ENCODE results near the gene SCMH1. TPM values are rescaled to one million over a fixed set of nuclear protein-coding genes. Genes with fewer than 3 reads are reported as not detected.
"Not testable (repeated sequence)": the region's sequence is repeated elsewhere in the genome, so short reads cannot be mapped to it uniquely, and the experiment has no call there.

SCMH1 gene
- total and polyA plus RNA-seq, 2 donors = 14.8 to 17.8 TPM

- WGBS = 94% methylated on average over 2 of the region's 2 CpGs
- H3K9me3 ChIP-seq (ENCODE audit: control insufficient read depth in 2 of 2, insufficient read depth in 1 of 2, low read length in 1 of 2); H3K4me1 ChIP-seq (ENCODE audit: control insufficient read depth in 2 of 2, insufficient read depth in 2 of 2, low read length in 2 of 2); DNase-seq (ENCODE audit: low read depth in 6 of 9, low spot score in 9 of 9); H3K4me3 ChIP-seq (ENCODE audit: low read length in 2 of 2); H3K27me3 ChIP-seq (ENCODE audit: control insufficient read depth in 2 of 2, insufficient read depth in 1 of 2, low read length in 1 of 2); H3K36me3 ChIP-seq (ENCODE audit: control insufficient read depth in 2 of 2, insufficient read depth in 2 of 2, low read length in 1 of 2); H3K27ac ChIP-seq (ENCODE audit: low read depth in 1 of 2, low read length in 1 of 2): not testable (repeated sequence)
Observed at GRCh38 chr1:41229219-41229618, 12.9 kb downstream of the SCMH1 start.

GRCh38 chr1:41226815-41227434 is 15.2 kb downstream of the SCMH1 start:
- DNase-seq (ENCODE audit: low read depth in 6 of 9, low spot score in 9 of 9) = no peak
- no peaks in the 10 kb centered on the region for H3K9me3 ChIP-seq (ENCODE audit: control insufficient read depth in 2 of 2, insufficient read depth in 1 of 2, low read length in 1 of 2)
- no peak overlapping the region for H3K27ac ChIP-seq (ENCODE audit: low read depth in 1 of 2, low read length in 1 of 2)
- WGBS = 85% methylated on average over 3 of the region's 3 CpGs
- H3K36me3 ChIP-seq (ENCODE audit: control insufficient read depth in 2 of 2, insufficient read depth in 2 of 2, low read length in 1 of 2) = peaks cover 0 to 3% of the 10 kb centered on the region in 2 donors
- no peaks in the 10 kb centered on the region for H3K4me1 ChIP-seq (ENCODE audit: control insufficient read depth in 2 of 2, insufficient read depth in 2 of 2, low read length in 2 of 2)
- no peak overlapping the region for H3K4me3 ChIP-seq (ENCODE audit: low read length in 2 of 2)
- no peaks in the 10 kb centered on the region for H3K27me3 ChIP-seq (ENCODE audit: control insufficient read depth in 2 of 2, insufficient read depth in 1 of 2, low read length in 1 of 2)

GRCh38 chr1:41225495-41225894 is 16.6 kb downstream of the SCMH1 start:
- Histone ChIP-seq H3K27me3 (ENCODE audit: control insufficient read depth in 2 of 2, insufficient read depth in 1 of 2, low read length in 1 of 2) (no peaks in the 10 kb centered on the region), H3K27ac (ENCODE audit: low read depth in 1 of 2, low read length in 1 of 2) (no peak overlapping the region), H3K9me3 (ENCODE audit: control insufficient read depth in 2 of 2, insufficient read depth in 1 of 2, low read length in 1 of 2) (no peaks in the 10 kb centered on the region), H3K4me3 (ENCODE audit: low read length in 2 of 2) (no peak overlapping the region), H3K36me3 (ENCODE audit: control insufficient read depth in 2 of 2, insufficient read depth in 2 of 2, low read length in 1 of 2) (peaks cover 0 to 3% of the 10 kb centered on the region in 2 donors), H3K4me1 (ENCODE audit: control insufficient read depth in 2 of 2, insufficient read depth in 2 of 2, low read length in 2 of 2) (no peaks in the 10 kb centered on the region)
- WGBS = 97% methylated on average over 3 of the region's 3 CpGs
- no peak for DNase-seq (ENCODE audit: low read depth in 6 of 9, low spot score in 9 of 9)

- Histone ChIP-seq H3K36me3 (ENCODE audit: control insufficient read depth in 2 of 2, insufficient read depth in 2 of 2, low read length in 1 of 2) (peaks cover 7 to 8% of the 10 kb centered on the region in 2 donors), H3K4me1 (ENCODE audit: control insufficient read depth in 2 of 2, insufficient read depth in 2 of 2, low read length in 2 of 2) (no peaks in the 10 kb centered on the region), H3K27ac (ENCODE audit: low read depth in 1 of 2, low read length in 1 of 2) (no peak overlapping the region), H3K4me3 (ENCODE audit: low read length in 2 of 2) (no peak overlapping the region), H3K27me3 (ENCODE audit: control insufficient read depth in 2 of 2, insufficient read depth in 1 of 2, low read length in 1 of 2) (no peaks in the 10 kb centered on the region), H3K9me3 (ENCODE audit: control insufficient read depth in 2 of 2, insufficient read depth in 1 of 2, low read length in 1 of 2) (peaks cover 0 to 10% of the 10 kb centered on the region in 2 donors)
- DNase-seq (ENCODE audit: low read depth in 6 of 9, low spot score in 9 of 9) = no peak
- WGBS = 15% methylated on average over 2 of the region's 2 CpGs
Observed at GRCh38 chr1:41222496-41222895, 19.6 kb downstream of the SCMH1 start.

GRCh38 chr1:41221995-41222394 is 20.1 kb downstream of the SCMH1 start:
- no peaks in the 10 kb centered on the region for H3K4me1 ChIP-seq (ENCODE audit: control insufficient read depth in 2 of 2, insufficient read depth in 2 of 2, low read length in 2 of 2)
- no peak overlapping the region for H3K27ac ChIP-seq (ENCODE audit: low read depth in 1 of 2, low read length in 1 of 2)
- no peak for DNase-seq (ENCODE audit: low read depth in 6 of 9, low spot score in 9 of 9)
- H3K4me3 ChIP-seq (ENCODE audit: low read length in 2 of 2) = no peak overlapping the region
- H3K36me3 ChIP-seq (ENCODE audit: control insufficient read depth in 2 of 2, insufficient read depth in 2 of 2, low read length in 1 of 2) = peaks cover 7 to 8% of the 10 kb centered on the region in 2 donors
- H3K9me3 ChIP-seq (ENCODE audit: control insufficient read depth in 2 of 2, insufficient read depth in 1 of 2, low read length in 1 of 2) = peaks cover 0 to 10% of the 10 kb centered on the region in 2 donors
- H3K27me3 ChIP-seq (ENCODE audit: control insufficient read depth in 2 of 2, insufficient read depth in 1 of 2, low read length in 1 of 2) = no peaks in the 10 kb centered on the region

- no peaks in the 10 kb centered on the region for H3K4me1 ChIP-seq (ENCODE audit: control insufficient read depth in 2 of 2, insufficient read depth in 2 of 2, low read length in 2 of 2)
- peaks cover 7 to 8% of the 10 kb centered on the region in 2 donors for H3K36me3 ChIP-seq (ENCODE audit: control insufficient read depth in 2 of 2, insufficient read depth in 2 of 2, low read length in 1 of 2)
- DNase-seq (ENCODE audit: low read depth in 6 of 9, low spot score in 9 of 9) = no peak
- H3K27ac ChIP-seq (ENCODE audit: low read depth in 1 of 2, low read length in 1 of 2) = no peak overlapping the region
- no peaks in the 10 kb centered on the region for H3K27me3 ChIP-seq (ENCODE audit: control insufficient read depth in 2 of 2, insufficient read depth in 1 of 2, low read length in 1 of 2)
- no peak overlapping the region for H3K4me3 ChIP-seq (ENCODE audit: low read length in 2 of 2)
- H3K9me3 ChIP-seq (ENCODE audit: control insufficient read depth in 2 of 2, insufficient read depth in 1 of 2, low read length in 1 of 2) = peaks cover 0 to 10% of the 10 kb centered on the region in 2 donors
- WGBS = 100% methylated on average over 1 of the region's 1 CpG
Observed at GRCh38 chr1:41218152-41218551, 24.0 kb downstream of the SCMH1 start.

- Histone ChIP-seq H3K9me3 (ENCODE audit: control insufficient read depth in 2 of 2, insufficient read depth in 1 of 2, low read length in 1 of 2) (peaks cover 0 to 10% of the 10 kb centered on the region in 2 donors), H3K4me3 (ENCODE audit: low read length in 2 of 2) (no peak overlapping the region), H3K36me3 (ENCODE audit: control insufficient read depth in 2 of 2, insufficient read depth in 2 of 2, low read length in 1 of 2) (peaks cover 7 to 8% of the 10 kb centered on the region in 2 donors), H3K27ac (ENCODE audit: low read depth in 1 of 2, low read length in 1 of 2) (no peak overlapping the region), H3K27me3 (ENCODE audit: control insufficient read depth in 2 of 2, insufficient read depth in 1 of 2, low read length in 1 of 2) (no peaks in the 10 kb centered on the region), H3K4me1 (ENCODE audit: control insufficient read depth in 2 of 2, insufficient read depth in 2 of 2, low read length in 2 of 2) (no peaks in the 10 kb centered on the region)
- no peak for DNase-seq (ENCODE audit: low read depth in 6 of 9, low spot score in 9 of 9)
- WGBS = 100% methylated on average over 1 of the region's 1 CpG
Observed at GRCh38 chr1:41217441-41217840, 24.7 kb downstream of the SCMH1 start.

GRCh38 chr1:41215623-41216022 is 26.5 kb downstream of the SCMH1 start:
- H3K27me3 ChIP-seq (ENCODE audit: control insufficient read depth in 2 of 2, insufficient read depth in 1 of 2, low read length in 1 of 2) = no peaks in the 10 kb centered on the region
- peaks cover 7 to 8% of the 10 kb centered on the region in 2 donors for H3K36me3 ChIP-seq (ENCODE audit: control insufficient read depth in 2 of 2, insufficient read depth in 2 of 2, low read length in 1 of 2)
- peaks cover 0 to 10% of the 10 kb centered on the region in 2 donors for H3K9me3 ChIP-seq (ENCODE audit: control insufficient read depth in 2 of 2, insufficient read depth in 1 of 2, low read length in 1 of 2)
- no peaks in the 10 kb centered on the region for H3K4me1 ChIP-seq (ENCODE audit: control insufficient read depth in 2 of 2, insufficient read depth in 2 of 2, low read length in 2 of 2)
- H3K4me3 ChIP-seq (ENCODE audit: low read length in 2 of 2) = no peak overlapping the region
- no peak for DNase-seq (ENCODE audit: low read depth in 6 of 9, low spot score in 9 of 9)
- H3K27ac ChIP-seq (ENCODE audit: low read depth in 1 of 2, low read length in 1 of 2) = no peak overlapping the region

GRCh38 chr1:41213341-41213740 is 28.8 kb downstream of the SCMH1 start:
- peaks cover 0 to 2% of the 10 kb centered on the region in 2 donors for H3K36me3 ChIP-seq (ENCODE audit: control insufficient read depth in 2 of 2, insufficient read depth in 2 of 2, low read length in 1 of 2)
- H3K27ac ChIP-seq (ENCODE audit: low read depth in 1 of 2, low read length in 1 of 2) = no peak overlapping the region
- no peaks in the 10 kb centered on the region for H3K9me3 ChIP-seq (ENCODE audit: control insufficient read depth in 2 of 2, insufficient read depth in 1 of 2, low read length in 1 of 2)
- no peak overlapping the region for H3K4me3 ChIP-seq (ENCODE audit: low read length in 2 of 2)
- H3K27me3 ChIP-seq (ENCODE audit: control insufficient read depth in 2 of 2, insufficient read depth in 1 of 2, low read length in 1 of 2) = no peaks in the 10 kb centered on the region
- DNase-seq (ENCODE audit: low read depth in 6 of 9, low spot score in 9 of 9) = no peak
- H3K4me1 ChIP-seq (ENCODE audit: control insufficient read depth in 2 of 2, insufficient read depth in 2 of 2, low read length in 2 of 2) = no peaks in the 10 kb centered on the region
- 100% methylated on average over 1 of the region's 1 CpG for WGBS

Data from thymus (tissue), 11 donors.